Bronchial epithelial cell (primary cell): Measurements from ENCODE around the gene OR8K1. TPM values are rescaled to one million over a fixed set of nuclear protein-coding genes. Genes with fewer than 3 reads are reported as not detected.

Experiments used
- DNase-seq: peaks from one replicate; pipeline ENCODE4 v3.0.0-alpha.2; 2010; ENCODE audit warnings: low read depth
- FAIRE-seq: peaks from 2 replicates; lab custom pipeline; 2011; peaks lifted over from hg19 to GRCh38; lab: Jason Lieb, UNC
- H3K27me3 ChIP-seq: 2 replicates; pipeline ENCODE4 v1.5.1; 2011; ENCODE audit warnings: low read length; ENCODE audit not compliant: control insufficient read depth, insufficient read depth
- H3K36me3 ChIP-seq: 2 replicates; pipeline ENCODE4 v1.5.1; 2011; ENCODE audit warnings: low read length; ENCODE audit not compliant: control insufficient read depth, insufficient read depth
- H3K4me3 ChIP-seq: 2 replicates; pipeline ENCODE4 v1.5.1; 2011; ENCODE audit warnings: mild to moderate bottlenecking, low read depth, low read length, control low read depth
- total RNA-seq: library from RNA; depleted of rRNA; stranded (reverse); fragments of >200 nt; gene quantifications from 2 replicates; pipeline ENCODE4 v1.2.1, GENCODE V29; 2014
- TF ChIP-seq, protein P1 (sequence below): IDR thresholded peaks from 2 replicates; pipeline ENCODE4 v1.5.1; 2011; ENCODE audit warnings: mild to moderate bottlenecking, moderate library complexity, low read length, control low read depth, inconsistent platforms; ENCODE audit not compliant: insufficient read depth, severe bottlenecking

The OR8K1 gene
- total RNA-seq, 1 donor from 2014 or later: not detected

DNA sequence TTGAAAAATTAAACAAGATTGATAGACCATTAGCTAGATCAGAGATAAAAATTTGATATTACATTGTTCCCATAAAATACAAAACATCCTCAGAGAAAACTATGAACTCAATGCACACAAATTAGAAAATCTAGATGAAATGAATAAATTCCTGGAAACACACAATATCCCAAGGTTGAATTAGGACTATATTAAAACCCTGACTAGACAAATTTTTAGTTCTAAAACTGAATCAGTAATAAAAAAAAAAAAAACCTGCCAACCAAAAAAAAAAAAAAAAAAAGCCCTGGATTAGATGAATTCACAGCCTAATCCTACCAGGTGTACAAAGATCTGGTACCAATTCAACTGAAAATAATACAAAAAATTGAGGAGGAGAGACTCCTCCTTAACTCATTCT is 5.5 kb upstream of the OR8K1 start:
- Histone ChIP-seq H3K27me3 (no peaks in the 10 kb centered on the region), H3K36me3 (no peaks in the 10 kb centered on the region), H3K4me3 (no peak overlapping the region)
- FAIRE-seq (no peak), DNase-seq (no peak)
- TF ChIP-seq, protein P1, sequence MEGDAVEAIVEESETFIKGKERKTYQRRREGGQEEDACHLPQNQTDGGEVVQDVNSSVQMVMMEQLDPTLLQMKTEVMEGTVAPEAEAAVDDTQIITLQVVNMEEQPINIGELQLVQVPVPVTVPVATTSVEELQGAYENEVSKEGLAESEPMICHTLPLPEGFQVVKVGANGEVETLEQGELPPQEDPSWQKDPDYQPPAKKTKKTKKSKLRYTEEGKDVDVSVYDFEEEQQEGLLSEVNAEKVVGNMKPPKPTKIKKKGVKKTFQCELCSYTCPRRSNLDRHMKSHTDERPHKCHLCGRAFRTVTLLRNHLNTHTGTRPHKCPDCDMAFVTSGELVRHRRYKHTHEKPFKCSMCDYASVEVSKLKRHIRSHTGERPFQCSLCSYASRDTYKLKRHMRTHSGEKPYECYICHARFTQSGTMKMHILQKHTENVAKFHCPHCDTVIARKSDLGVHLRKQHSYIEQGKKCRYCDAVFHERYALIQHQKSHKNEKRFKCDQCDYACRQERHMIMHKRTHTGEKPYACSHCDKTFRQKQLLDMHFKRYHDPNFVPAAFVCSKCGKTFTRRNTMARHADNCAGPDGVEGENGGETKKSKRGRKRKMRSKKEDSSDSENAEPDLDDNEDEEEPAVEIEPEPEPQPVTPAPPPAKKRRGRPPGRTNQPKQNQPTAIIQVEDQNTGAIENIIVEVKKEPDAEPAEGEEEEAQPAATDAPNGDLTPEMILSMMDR: no peak

GRCh38 chr11:56353991-56354390 is 8.2 kb downstream of the OR8K1 start, which contains the start of gene OR8J1:
Gene OR8J1 (plus strand): TSS chr11:56354291. CDS start chr11:56360247, 5,956 bp downstream.
- TF ChIP-seq, protein P1: no peak
- H3K4me3 ChIP-seq: no peak within 1 kb of the TSS
- no peak for FAIRE-seq
- H3K36me3 ChIP-seq: no peaks in the 10 kb centered on the region
- no peaks in the 10 kb centered on the region for H3K27me3 ChIP-seq
- DNase-seq: no peak

DNA sequence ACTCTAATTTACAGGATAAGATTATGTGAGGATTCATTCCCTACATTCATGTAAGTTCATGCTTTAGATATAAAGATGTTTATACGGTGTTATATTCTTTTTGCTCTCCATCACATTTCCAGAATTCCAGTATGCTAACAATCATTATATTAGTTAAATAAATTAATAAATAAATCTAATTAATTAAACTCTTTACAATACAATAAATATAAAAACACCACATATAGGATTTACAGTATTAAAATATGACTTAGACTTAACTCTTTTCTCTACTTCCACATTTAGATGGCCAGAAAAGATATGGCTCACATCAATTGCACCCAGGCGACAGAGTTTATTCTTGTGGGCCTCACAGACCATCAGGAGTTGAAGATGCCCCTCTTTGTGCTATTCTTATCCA is 29.5 kb downstream of the OR8K1 start, which contains the start of gene OR8U1:
Gene OR8U1, plus strand, starts transcription at position 301 of the 400 bp plus-strand sequence. Its CDS starts 0 bp downstream, at position 301.
- DNase-seq: no peak
- Histone ChIP-seq H3K27me3 (no peaks in the 10 kb centered on the region), H3K4me3 (no peak within 1 kb of the TSS), H3K36me3 (no peaks in the 10 kb centered on the region)
- TF ChIP-seq, protein P1: no peak
- no peak for FAIRE-seq

- H3K27me3 ChIP-seq: no peaks in the 10 kb centered on the region
- no peaks in the 10 kb centered on the region for H3K36me3 ChIP-seq
- H3K4me3 ChIP-seq: no peak overlapping the region
- FAIRE-seq: no peak
- TF ChIP-seq, protein P1: no peak
- no peak for DNase-seq
Measured at GRCh38 chr11:56380120-56380519, 34.3 kb downstream of the OR8K1 start.

DNA sequence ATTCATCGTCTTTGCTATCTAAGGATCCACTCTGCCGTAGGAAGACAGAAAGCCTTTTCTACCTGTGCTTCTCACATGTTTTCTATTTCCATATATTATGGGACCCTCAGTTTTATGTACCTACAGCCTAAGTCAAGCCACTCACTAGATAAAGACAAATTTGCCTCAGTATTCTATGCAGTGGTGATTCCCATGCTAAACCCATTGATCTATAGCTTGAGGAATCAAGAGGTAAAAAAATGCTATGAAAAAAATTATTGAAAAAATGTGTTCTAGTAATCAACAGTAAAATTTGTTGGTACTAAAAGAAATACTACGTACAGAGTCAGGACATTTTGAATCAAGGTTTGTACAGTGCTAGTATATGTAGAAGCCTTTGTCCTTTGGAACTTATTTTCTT is 48.5 kb downstream of the OR8K1 start:
- Histone ChIP-seq H3K4me3 (no peak overlapping the region), H3K36me3 (no peaks in the 10 kb centered on the region), H3K27me3 (no peaks in the 10 kb centered on the region)
- FAIRE-seq (no peak), DNase-seq (no peak)
- TF ChIP-seq, protein P1: no peak

DNA sequence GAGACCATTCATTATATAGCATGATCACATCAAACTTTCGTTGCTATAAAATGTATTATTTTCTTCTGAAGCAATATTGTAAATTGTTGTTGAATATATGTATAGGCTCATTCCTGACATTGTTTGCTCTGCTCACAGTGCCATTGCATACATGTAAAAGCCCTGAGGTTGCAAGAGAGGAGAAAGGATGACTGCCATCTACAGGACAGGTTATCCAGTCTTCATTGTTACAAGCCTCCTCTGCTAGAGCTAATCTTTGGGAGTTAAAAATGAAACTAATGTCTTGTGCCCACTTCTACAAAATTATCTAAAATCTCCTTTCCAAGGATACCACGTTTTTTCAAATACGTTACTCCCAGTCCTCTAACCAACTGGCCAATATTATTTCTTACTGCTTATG is 50.2 kb downstream of the OR8K1 start:
- Histone ChIP-seq H3K27me3 (no peaks in the 10 kb centered on the region), H3K4me3 (no peak overlapping the region), H3K36me3 (no peaks in the 10 kb centered on the region)
- TF ChIP-seq, protein P1: no peak
- FAIRE-seq: no peak
- no peak for DNase-seq
